Left hindlimb (tissue), 1 donor: ENCODE results near the gene PXN.
A peak's percentile ranks its signal among the peaks of the same experiment; 100 is the strongest.
"Not testable (repeated sequence)": the region's sequence is repeated elsewhere in the genome, so short reads cannot be mapped to it uniquely, and the experiment has no call there.

Source experiments
- DNase-seq: peaks from one replicate; pipeline ENCODE4 v3.0.0-alpha.2; 2018

PXN gene

DNA sequence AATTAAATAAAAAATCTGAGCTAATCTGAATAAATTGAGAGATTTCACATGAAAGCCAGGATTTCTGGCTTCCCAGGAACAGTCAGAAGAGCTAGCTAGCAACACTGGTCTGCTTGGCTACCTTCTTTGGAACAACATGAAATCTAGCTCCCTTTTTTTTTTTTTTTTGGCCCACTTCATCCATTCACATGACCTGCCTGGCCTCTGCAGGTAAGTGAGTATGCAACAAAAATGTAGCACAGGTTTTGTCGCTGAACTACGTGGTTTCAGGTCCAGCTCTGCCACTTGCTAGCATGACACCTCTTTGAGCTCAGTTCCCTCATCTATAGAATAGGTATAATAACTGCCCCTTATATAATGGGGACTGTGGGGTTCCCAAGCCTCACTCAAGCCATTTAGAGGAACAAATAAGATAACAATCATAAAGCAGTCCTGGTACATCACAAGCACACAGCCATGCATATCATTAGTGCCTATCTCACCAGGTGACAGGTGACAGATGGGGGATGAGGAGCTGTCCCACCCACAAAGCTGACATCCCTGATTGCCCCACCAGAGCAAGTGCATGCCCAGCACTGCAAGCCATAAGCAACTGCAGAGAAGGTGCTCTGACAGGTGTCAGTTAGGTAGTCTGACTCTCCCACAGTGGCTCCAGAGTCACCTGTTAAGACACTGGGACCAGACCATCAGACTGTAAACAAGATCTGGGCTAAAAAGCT is 25.6 kb downstream of the PXN start:
- no peak for DNase-seq

DNA sequence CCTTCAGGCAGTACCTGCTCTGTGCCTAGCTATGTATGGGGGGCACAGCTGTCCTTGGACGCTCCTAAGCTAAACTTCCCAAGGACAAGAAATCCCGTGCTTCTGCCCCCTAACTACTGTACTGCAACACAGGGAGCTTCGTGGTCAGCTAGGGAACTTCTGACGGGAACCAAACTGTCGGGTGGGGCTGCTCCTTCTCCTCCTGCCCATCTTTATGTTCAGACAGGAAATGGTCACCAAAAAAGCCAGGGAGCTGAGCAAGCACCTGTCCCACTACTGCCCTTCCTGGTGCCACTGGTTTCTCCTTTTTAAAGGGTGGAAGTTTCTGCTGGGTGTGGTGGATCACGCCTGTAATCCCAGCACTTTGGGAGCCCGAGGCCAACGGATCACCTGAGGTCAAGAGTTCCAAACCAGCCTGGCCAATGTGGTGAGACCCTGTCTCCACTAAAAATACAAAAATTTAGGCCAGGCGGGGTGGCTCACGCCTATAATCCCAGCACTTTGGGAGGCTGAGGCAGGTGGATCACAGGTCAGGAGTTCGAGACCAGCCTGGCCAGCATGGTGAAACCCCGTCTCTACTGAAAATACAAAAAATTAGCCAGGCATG is 26.6 kb downstream of the PXN start:
- DNase-seq, result no peak

DNA sequence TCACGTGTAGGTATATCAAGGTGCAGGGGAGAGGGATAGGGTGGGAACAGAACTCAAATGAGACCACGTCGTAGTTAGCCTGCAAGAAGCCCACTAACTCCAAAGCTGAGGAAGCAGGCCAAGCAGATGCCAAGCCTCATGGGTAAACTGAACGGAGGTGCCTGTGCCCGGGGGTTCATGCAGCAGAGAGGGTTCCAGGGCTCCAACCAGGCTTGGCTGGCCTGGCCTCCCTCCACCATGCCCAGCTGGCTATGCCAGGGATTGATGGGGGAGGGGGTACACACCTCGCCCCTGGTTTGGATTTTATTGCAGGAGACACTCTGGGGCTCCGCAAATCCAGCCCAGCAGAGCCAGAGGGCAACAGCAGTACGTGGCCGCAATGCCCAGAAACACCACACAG is 27.3 kb downstream of the PXN start:
- no peak for DNase-seq

- no peak for DNase-seq
Observed at GRCh38 chr12:120237360-120238171, 28.0 kb downstream of the PXN start.

DNA sequence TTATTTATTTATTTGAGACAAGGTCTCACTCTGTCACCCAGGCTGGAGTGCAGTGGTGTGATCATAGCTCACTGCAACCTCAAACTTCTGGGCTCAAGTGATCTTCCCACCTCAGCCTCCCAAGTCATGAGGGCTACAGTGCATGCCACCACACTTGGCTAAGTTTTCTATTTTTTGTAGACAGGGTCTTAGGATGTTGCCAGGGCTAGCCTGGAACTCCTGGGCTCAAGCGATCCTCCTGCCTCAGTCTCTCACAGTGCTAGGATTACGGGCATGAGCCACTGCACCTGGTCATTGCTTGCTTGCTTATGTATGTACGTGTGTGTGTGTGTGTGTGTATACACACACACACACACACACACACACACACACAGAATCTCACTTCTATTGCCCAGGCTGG is 28.7 kb downstream of the PXN start:
- not testable (repeated sequence) for DNase-seq

DNA sequence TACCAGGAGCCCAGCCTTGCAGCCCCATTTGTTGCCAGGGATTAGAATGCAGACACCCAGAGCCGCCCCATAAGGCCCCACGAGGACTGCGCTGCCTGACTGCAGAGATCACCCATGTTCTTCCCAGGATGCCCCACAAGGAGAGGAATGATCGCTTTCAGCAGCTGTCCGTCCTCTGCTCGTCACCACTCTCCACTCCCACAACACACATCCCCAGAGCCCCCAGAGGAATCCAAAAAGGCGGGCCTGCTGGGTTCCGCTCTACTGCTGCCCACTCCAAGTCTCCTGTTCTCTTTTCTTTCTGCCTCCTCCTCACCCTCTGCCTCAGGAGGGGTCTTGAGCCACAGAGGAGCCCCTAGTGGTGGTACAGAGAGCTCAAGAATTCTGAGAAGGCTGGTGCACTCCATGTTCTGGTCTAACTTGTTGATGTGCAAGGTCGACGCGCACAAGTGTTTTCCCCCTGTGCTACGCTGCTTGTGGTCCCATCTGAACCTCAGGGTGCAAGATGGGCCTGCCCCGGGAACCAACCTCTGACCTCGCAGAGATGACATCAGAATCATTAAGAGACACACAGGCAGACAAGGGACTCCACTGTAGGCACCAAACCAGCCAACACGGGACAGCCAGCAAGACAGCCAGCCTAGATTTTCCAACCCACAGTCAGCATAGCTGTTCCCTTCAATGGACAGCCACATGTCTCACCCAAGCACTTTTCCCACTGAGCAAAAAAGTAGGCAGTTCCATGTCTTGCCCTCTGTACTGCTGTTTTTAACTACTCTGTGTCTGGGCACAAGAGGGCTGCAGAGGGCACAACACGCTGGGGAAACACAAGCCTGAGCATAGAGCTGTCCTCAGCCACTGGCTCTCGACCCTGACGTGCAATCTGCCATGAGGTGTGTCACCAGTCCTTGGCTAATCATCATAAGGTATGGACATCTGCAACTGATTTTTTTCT is 29.9 kb downstream of the PXN start:
- DNase-seq, result no peak

- DNase-seq, result peak; percentile 88
Observed at GRCh38 chr12:120234643-120235368, 30.7 kb downstream of the PXN start.

DNA sequence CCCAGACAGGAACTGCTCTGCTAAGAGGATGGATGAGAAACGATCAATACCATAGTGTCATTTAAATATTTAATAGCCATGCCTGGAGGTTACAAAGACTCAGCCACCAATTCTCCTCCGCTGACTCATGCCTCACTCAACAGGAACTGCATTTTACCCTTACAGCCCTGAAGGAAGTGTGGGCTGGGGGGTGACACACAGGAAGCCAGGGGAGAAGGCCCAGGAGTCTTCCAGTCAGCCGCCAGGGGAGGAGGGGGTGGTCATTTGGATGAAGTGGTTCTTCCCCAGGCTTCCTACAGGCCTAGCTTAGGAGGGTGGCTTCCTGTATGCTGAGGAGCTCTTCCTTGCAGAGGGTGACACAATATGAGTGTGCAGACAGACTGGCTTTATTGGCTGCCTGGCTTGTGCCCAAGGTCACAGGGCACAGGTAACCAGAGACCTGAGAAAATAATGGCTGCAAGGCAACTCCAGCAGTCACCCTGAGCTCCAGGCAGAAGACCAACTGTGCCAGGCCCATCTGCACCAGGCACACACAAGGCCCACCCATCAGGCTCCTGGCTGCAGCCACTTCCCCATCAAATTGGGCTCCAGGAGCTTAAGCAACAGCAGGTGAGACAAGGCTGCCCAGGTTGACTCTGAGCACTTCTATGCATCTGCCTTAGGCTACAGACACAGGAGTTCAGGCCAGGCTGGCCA is 34.1 kb downstream of the PXN start:
- no peak for DNase-seq

GRCh38 chr12:120230974-120231315 is 34.6 kb downstream of the PXN start:
- no peak for DNase-seq

DNA sequence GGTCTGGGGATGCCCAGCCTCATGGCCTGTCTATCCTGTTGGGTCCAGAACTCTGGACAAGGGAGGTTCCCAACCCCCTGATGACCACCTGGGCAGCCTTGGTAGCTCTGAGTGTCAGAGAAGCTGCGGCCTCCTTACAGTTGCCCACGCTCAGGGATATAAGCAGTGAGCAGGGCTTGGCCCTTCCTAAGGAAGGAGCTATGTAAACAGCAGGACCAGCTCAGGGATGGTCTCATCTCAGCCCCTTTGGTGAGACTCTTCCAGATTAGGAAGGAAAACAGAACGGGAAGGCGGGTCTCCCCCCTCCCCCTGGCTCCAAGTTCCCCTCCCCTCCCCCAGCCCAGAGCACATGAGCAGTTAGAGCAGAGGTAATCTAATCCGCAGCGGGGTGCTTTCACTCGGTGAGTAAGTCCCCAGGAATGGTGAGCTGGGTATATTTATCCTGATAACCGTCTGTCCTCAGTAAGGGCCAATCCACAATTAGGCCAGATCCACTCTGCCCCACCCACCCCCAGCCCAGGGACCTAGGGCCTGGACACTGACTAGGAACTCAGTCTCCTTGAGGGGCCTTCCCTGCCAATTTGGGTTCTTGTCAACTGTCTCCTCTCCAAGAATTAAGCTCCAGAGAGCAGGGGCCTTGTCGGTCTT is 35.1 kb downstream of the PXN start:
- DNase-seq, result peak; percentile 71

DNA sequence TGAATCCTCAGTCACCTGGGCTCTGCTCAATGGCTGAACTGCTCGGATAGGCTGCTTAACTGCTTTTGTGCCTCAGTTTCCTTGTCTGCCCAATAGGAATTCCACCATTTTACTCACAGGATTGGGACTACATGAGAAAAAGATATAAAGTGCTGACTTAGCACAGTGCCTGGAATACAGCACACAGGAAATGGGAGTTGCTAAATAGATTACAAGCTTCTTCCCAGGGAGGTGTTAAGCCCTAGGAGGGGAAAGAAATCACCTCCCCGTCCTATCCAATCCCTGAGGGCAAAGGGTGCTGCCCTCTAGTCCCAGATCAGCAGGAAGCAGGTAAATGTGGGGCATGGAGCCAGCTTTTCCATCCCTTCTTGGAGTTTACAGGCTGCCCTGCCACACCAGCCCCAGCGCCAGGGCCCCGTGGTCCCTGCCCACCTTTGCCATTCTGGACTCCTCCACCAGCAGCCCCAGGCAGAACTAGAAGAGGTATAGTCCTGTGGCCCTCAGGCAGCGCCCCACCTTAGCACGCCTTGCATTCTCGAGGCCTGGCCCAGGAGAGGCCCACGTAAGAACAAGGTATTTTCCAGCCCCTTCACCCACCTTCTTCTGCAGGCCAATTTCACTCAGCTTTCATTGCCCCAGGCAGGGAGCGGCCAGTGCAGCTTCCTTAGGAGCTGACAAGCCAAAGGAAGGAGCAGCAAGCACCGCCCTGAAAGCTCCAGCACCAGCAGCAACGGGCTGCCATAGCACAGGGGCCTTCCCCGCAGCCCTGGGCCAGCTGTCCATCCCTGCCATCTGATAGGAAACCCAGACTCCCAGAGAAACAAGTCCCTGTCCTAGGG is 35.8 kb downstream of the PXN start:
- no peak for DNase-seq

DNA sequence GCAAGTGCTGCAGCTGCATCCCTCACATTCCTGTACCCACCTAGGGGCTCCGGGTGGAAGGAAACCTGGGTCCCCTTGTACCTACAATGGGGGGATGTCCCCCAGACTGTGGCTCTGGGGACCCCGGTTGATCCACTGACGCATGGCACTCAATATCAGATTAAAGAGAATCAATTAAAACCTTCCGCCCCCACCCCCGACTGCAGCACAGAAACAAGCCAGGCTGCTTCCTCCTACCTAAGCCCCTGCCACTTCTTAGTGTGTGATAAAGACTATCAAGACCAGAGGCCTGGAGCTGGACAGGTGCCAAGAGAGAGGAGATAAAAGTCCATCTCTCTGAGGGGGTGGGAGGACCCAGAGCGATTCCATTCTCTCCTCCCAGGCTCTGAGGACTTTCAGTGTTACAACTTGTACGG is 36.5 kb downstream of the PXN start:
- DNase-seq, result no peak

DNA sequence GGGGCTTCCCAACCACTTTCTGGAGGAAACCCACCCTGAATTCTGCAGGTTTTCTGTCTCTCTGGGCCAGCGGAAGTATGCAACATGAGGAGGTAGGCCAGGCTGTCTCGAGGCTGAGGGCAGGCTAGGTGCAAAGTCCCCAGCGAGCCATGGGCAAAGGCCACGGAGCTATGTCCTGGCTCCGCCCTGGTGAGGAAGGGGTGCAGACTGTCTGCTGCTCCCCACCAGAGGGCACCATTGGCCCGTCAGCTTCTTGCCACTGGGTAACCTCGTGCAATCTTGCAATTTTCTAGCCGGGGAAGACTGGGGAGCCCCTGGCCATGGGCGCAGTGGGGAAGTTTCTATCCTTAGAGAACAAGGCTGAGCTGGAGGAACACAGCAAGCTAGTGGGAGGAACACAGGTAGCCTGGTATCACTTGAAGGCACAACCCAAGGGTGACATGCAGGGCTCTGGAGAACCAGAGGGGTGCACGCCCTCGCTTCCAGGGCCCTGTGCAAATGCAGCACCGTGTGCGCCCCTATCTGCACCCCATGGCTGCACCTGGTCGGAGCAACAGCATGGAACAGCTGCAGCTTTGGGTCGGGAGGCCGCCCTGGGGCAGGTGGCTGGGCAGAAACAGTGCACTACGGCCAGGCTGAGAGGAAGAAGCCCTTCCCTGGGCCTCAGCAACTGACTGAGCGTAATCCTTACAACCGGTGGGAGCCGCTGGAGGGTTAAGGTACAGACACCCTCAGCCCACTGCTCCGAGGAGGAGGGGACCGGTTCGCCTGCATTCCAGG is 37.0 kb downstream of the PXN start:
- peak; percentile 87 for DNase-seq

- DNase-seq, result no peak
Observed at GRCh38 chr12:120228041-120228290, 37.6 kb downstream of the PXN start.

- DNase-seq, result no peak
Observed at GRCh38 chr12:120227233-120228040, 38.1 kb downstream of the PXN start.

DNA sequence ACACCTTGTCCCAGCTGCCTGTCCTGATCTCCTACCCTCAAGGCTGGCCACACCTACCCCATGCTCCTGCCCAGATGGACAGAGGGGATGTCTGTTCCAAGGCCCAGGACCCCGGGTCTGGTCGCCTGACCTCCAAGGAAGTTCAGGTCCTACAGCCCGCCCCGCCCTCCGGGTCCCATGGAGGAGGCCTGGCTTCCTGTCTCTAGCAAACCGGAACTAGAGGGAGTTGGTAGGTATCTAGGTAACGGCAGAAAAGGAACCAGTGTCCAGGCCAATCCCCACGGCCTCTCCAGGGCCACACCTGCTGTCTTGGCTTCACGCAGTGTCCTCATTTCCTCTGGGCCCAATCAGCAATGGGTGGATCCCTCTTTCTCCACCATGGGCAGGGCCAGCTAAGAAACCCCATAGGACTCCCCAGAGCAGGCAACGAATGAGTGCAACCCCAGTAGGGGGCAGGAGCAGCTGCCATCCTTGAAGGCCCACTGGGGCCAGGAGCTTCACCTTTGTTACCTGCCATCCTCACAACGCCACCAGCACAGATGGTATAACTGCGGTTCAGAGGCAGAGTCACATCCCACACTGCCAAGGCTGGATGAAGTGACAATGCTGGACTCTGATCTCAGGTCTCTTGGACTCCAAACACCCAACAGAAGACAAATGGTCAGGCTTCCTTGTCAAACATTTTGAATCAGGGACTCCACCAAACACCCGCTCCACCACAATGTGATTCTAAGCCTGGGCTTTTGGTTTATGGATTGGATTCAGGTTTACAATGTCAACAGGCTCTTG is 39.5 kb downstream of the PXN start:
- no peak for DNase-seq

GRCh38 chr12:120225200-120225558 is 40.4 kb downstream of the PXN start:
- DNase-seq, result no peak
